GM15510 (cell line): ENCODE results near the gene KCNIP1.

Experiments used
- POLR2A ChIP-seq: IDR thresholded peaks from 3 replicates; pipeline ENCODE4 v1.6.1; 2011; ENCODE audit warnings: borderline replicate concordance; ENCODE audit not compliant: insufficient read length; ENCODE audit errors: extremely low read depth

The KCNIP1 gene

GRCh38 chr5:170711300-170711699, 207.5 kb downstream of the KCNIP1 start:
- TF ChIP-seq POLR2A: no peak

GRCh38 chr5:170715141-170715540, 211.3 kb downstream of the KCNIP1 start:
- TF ChIP-seq POLR2A: no peak

- no peak for TF ChIP-seq POLR2A
Observed at GRCh38 chr5:170716396-170716795, 212.6 kb downstream of the KCNIP1 start.

- no peak for TF ChIP-seq POLR2A
Observed at GRCh38 chr5:170719551-170719950, 215.7 kb downstream of the KCNIP1 start.

DNA sequence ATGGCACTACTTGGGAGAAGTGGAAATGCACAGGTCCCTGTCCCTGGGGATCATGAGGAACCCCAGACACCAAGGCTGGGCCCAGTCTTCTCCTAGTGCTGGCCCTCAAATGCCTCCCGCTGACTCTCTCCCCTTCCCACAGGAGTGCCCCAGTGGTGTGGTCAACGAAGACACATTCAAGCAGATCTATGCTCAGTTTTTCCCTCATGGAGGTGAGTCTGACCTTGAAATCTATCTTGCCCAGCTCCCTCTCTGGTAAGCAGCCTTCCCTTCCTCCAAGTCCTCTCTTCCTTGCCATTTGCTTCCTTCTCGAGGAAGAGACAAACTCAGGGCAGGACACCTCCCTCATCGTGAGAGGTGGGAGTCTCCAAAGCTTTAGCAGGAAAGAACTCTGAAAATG, 216.4 kb downstream of the KCNIP1 start:
- TF ChIP-seq POLR2A: no peak

DNA sequence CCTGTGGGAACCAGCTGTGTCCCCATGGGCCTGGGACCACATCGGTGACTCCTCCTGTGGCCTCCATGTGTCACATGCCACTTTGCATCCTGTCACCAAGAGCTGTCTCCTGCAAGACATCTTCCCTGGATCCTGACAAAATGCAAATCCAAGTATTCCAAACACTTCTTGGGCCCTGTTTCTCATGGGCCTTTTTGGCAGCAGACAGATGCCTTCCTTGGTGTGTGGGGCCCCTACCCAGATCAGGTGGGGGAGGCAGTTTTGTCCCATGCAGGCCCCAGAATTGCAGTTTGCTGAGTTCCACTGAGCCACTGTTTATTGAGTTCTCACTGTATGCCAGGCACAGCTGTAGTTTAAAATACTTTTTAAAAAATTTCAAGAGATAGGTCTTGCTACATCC, 217.2 kb downstream of the KCNIP1 start:
- no peak for TF ChIP-seq POLR2A

DNA sequence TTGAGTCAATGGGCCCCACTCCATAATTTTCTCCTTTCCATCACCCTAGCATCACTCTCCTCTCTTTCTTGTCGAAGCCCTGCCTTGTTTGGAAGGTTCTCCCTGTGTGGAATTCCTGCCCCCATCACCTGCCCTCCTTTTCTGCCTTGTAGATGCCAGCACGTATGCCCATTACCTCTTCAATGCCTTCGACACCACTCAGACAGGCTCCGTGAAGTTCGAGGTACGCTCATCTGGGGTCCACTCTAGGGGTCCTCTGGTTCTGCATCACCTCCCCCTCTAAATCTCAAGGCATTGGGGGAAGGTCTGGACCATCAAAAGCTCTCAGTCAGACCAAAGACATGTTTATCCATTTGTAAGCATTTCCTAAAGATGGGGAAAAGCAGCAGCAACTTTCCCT, 217.9 kb downstream of the KCNIP1 start:
- TF ChIP-seq POLR2A: no peak

GRCh38 chr5:170722316-170722715, 218.5 kb downstream of the KCNIP1 start:
- no peak for TF ChIP-seq POLR2A

GRCh38 chr5:170731052-170731451, 227.2 kb downstream of the KCNIP1 start:
- no peak for TF ChIP-seq POLR2A

DNA sequence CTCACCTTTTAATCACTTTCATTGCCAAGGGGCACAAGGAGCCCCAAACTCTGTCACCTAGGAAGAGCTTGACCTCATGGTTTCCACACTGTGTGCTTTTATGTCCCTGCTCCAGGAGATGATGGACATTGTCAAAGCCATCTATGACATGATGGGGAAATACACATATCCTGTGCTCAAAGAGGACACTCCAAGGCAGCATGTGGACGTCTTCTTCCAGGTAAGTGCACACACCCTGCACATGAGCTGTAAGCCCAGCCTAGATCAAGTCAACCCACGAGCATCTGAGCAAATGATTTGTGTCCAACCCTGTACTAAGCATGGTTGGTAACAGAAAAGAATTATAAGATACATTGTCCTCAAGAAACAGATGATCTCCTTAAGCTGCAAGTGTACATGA, 228.9 kb downstream of the KCNIP1 start:
- TF ChIP-seq POLR2A: no peak

GRCh38 chr5:170736966-170737365, 233.1 kb downstream of the KCNIP1 start:
- TF ChIP-seq POLR2A: no peak

DNA sequence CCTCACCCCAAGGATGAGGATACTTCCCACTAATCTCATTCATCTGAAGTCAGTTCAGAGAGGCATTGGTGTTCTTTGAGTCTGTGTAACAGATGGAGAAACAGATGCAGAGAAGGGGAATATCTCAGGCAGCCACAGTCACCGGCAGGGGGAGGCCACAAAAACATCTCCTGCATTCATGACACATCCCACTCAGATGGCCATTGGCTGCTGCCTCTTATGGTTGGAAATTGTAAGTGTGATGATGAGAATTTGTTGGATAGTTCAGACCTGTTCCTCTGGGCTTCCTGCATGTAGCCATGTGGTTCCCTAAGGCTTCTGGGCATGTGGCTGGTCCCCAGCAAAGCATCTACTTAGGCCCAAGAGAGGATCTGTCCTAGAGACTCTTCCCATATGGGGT, 233.8 kb downstream of the KCNIP1 start:
- TF ChIP-seq POLR2A: no peak

DNA sequence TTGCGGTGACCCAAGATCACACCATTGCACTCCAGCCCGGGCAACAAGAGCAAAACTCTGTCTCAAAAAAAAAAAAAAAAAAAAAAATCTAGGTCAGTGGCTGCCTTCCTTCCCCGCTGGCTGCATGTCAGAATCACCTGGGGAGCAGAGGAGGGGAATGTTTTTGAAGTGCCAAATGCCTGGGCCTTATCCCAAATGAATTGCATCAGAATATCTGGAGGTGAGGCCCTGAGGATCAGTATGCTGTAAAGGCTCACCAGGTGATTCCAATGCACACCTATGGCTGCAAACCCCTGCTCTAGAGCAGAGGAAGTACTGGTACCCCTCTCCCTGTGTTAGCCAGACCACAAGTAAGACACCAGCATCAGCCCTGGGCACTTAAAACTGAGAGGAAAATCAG, 235.0 kb downstream of the KCNIP1 start:
- TF ChIP-seq POLR2A: no peak

DNA sequence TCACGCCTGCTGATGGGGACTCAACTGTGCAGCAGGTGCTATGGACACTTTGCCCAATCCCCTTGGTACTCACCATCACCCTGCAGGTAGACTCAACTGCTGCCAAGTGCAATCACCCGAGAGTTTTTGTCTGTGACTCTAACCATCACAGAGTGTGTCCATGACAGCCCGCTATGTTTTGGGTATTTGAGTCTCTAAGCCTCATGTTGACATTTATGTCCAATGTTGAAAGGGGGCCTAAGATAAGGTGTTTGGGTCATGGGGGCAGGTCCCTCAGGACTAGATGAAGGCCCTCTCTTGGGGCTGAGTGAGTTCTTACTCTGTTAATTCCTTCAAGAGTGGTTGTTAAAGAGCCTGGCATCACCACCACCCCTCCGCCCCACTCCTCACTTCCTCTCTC, 235.6 kb downstream of the KCNIP1 start:
- no peak for TF ChIP-seq POLR2A

- no peak for TF ChIP-seq POLR2A
Observed at GRCh38 chr5:170740551-170741205, 236.9 kb downstream of the KCNIP1 start.

- no peak for TF ChIP-seq POLR2A
Observed at GRCh38 chr5:170741801-170742200, 238.0 kb downstream of the KCNIP1 start.

GRCh38 chr5:170743876-170744212, 240.0 kb downstream of the KCNIP1 start:
- no peak for TF ChIP-seq POLR2A
